Measurements from ENCODE around the gene EFCAB8. TPM values are rescaled to one million over a fixed set of nuclear protein-coding genes. Genes with fewer than 3 reads are reported as not detected.

Gene EFCAB8
- under 1 TPM in 4 of 6 experiments, not detected in 2; 0.17 to 0.22 (median 0.20) TPM for total RNA-seq
- long read RNA-seq = 0 reads

GRCh38 chr20:32858701-32859372 is at the start of gene EFCAB8:
TSS of gene EFCAB8 (plus strand) at chr20:32858923. CDS start at chr20:32863793, 4,870 bp downstream.
- WGBS (ENCODE audit: insufficient coverage, low coverage, low lambda C conversion rate, missing lambda C conversion rate) = 75% methylated on average over 7 of the region's 8 CpGs
- no peaks in the 10 kb centered on the region for H3K27me3 ChIP-seq

GRCh38 chr20:32809907-32810306 is 48.8 kb upstream of the EFCAB8 start:
- no peaks in the 10 kb centered on the region for H3K9me3 ChIP-seq
- H3K4me1 ChIP-seq = no peaks in the 10 kb centered on the region
- H3K27me3 ChIP-seq = no peaks in the 10 kb centered on the region
- no peak overlapping the region for H3K27ac ChIP-seq
- 100% methylated on average over 1 of the region's 4 CpGs for WGBS (ENCODE audit: insufficient coverage, low coverage, low lambda C conversion rate, missing lambda C conversion rate)
- no peak for TF ChIP-seq CTCF (IDR thresholded peaks at IDR 0.05)
- TF ChIP-seq POLR2A (IDR thresholded peaks at IDR 0.05) = no peak
- DNase-seq (no peak), ATAC-seq (no peak)
- no peaks in the 10 kb centered on the region for H3K36me3 ChIP-seq
- no peak overlapping the region for H3K4me3 ChIP-seq
- intact Hi-C loops (cut with DNase I) = no loop called here

More at GRCh38 chr20:32858701-32859372, at the start of gene EFCAB8:
- Histone ChIP-seq H3K4me3 (no peak within 1 kb of the TSS), H3K4me1 (no peaks in the 10 kb centered on the region), H3K27ac (no peak within 1 kb of the TSS), H3K9me3 (no peaks in the 10 kb centered on the region), H3K36me3 (peaks cover 0 to 4% (median 0%) of the 10 kb centered on the region in 4 donors)
- TF ChIP-seq POLR2A (IDR thresholded peaks at IDR 0.05) (no peak), CTCF (IDR thresholded peaks at IDR 0.05) (no peak)
- no peak for DNase-seq
- intact Hi-C loops (cut with DNase I) = no loop called here
- ATAC-seq = no peak

GRCh38 chr20:32810941-32811340 is 47.8 kb upstream of the EFCAB8 start:
- intact Hi-C loops (cut with DNase I) = no loop called here
- Histone ChIP-seq H3K9me3 (no peaks in the 10 kb centered on the region), H3K27me3 (no peaks in the 10 kb centered on the region), H3K4me1 (no peaks in the 10 kb centered on the region), H3K36me3 (no peaks in the 10 kb centered on the region), H3K4me3 (no peak overlapping the region), H3K27ac (no peak overlapping the region)
- TF ChIP-seq CTCF (IDR thresholded peaks at IDR 0.05) (no peak), POLR2A (IDR thresholded peaks at IDR 0.05) (no peak)
- DNase-seq = no peak
- WGBS (ENCODE audit: insufficient coverage, low coverage, low lambda C conversion rate, missing lambda C conversion rate) = 70% methylated on average over 2 of the region's 5 CpGs
- no peak for ATAC-seq

- DNase-seq (no peak), ATAC-seq (no peak)
- Histone ChIP-seq H3K4me1 (no peaks in the 10 kb centered on the region), H3K27me3 (no peaks in the 10 kb centered on the region), H3K27ac (no peak overlapping the region), H3K36me3 (no peaks in the 10 kb centered on the region), H3K9me3 (no peaks in the 10 kb centered on the region), H3K4me3 (no peak overlapping the region)
- 86% methylated on average over 3 of the region's 6 CpGs for WGBS (ENCODE audit: insufficient coverage, low coverage, low lambda C conversion rate, missing lambda C conversion rate)
- intact Hi-C loops (cut with DNase I) = no loop called here
- TF ChIP-seq POLR2A (IDR thresholded peaks at IDR 0.05) (no peak), CTCF (IDR thresholded peaks at IDR 0.05) (no peak)
Measured at GRCh38 chr20:32811886-32812285, 46.8 kb upstream of the EFCAB8 start.
